Gastrocnemius medialis (tissue), 4 donors: ENCODE data around the gene ELANE. TPM values are rescaled to one million over a fixed set of nuclear protein-coding genes. Genes with fewer than 3 reads are reported as not detected.

ENCODE experiments used
- ATAC-seq, 2 donors: fragments of 150-250 bp; one replicate each; pipeline ENCODE4 v1.9.1; 2016
- DNase-seq, 2 donors: peaks; one replicate each; pipeline ENCODE4 v3.0.0-alpha.2; 2019
- H3K27ac ChIP-seq, 4 donors: fragments of 200-600 bp; sonication (generic); 1 replicate in 1 of 4; 2 replicates in 3 of 4; pipeline ENCODE4 v1.5.1; 2016 to 2018; ENCODE audit warnings: mild to moderate bottlenecking in 2 of 4, moderate library complexity in 1 of 4
- H3K27me3 ChIP-seq, 3 donors: fragments of 200-600 bp; sonication (generic) in 2 of 3; 1 replicate in 1 of 3; 2 replicates in 2 of 3; pipeline versions ENCODE4 v1.5.1 to v1.6.0; 2016 to 2019; ENCODE audit warnings: mild to moderate bottlenecking in 1 of 3, moderate library complexity in 1 of 3
- H3K36me3 ChIP-seq, 2 donors: fragments of 200-600 bp; sonication (generic) in 1 of 2; one replicate each; pipeline ENCODE4 v1.5.1; 2017 to 2018
- H3K4me1 ChIP-seq, 2 donors: fragments of 200-600 bp; sonication (generic) in 1 of 2; one replicate each; pipeline ENCODE4 v1.5.1; 2016 to 2017; ENCODE audit warnings: mild to moderate bottlenecking in 2 of 2
- H3K4me3 ChIP-seq, 4 donors: fragments of 200-600 bp; sonication (generic) in 3 of 4; 1 replicate in 1 of 4; 2 replicates in 3 of 4; pipeline ENCODE4 v1.5.1; 2016 to 2019; ENCODE audit warnings: mild to moderate bottlenecking in 2 of 4
- H3K9me3 ChIP-seq, 3 donors: fragments of 200-600 bp; sonication (generic) in 2 of 3; 1 replicate in 1 of 3; 2 replicates in 2 of 3; pipeline ENCODE4 v1.5.1; 2016 to 2019
- CTCF ChIP-seq, 5 experiments: fragments of 450-650 bp in 3 of 5; fragments of 200-600 bp in 2 of 5; sonication (generic) in 2 of 5; IDR thresholded peaks in 4 of 5; conservative IDR thresholded peaks in 1 of 5; 1 replicate in 4 of 5; 2 replicates in 1 of 5; pipeline ENCODE4 v1.5.1; 2016 to 2019; ENCODE audit warnings: antibody characterized with exemption in 5 of 5, mild to moderate bottlenecking in 3 of 5, moderate library complexity in 3 of 5
- POLR2A ChIP-seq, 2 donors: fragments of 450-650 bp; IDR thresholded peaks; one replicate each; pipeline ENCODE4 v1.6.1; 2017; ENCODE audit warnings: antibody characterized with exemption in 2 of 2, mild to moderate bottlenecking in 2 of 2, moderate library complexity in 2 of 2
- in situ Hi-C, 4 donors: fragments of 200-750 bp; cut with MboI; loops; one replicate each; pipeline versions ENCODE4 v1.15.0 to v1.8.0; 2017; ENCODE audit warnings: low sequenced_read_pairs in 4 of 4
- intact Hi-C: fragments of 100-400 bp; cut with DNase I; formaldehyde crosslinking; loops from one replicate; pipeline ENCODE4 v1.15.1; 2023; ENCODE audit warnings: low total_unique reads
- total RNA-seq, 4 donors: library from RNA; depleted of rRNA; stranded (reverse); fragments of >200 nt; gene quantifications; one replicate each; pipeline versions ENCODE4 v1.1.0 to v1.2.3, GENCODE V29; 2016

The ELANE gene
- total RNA-seq, 4 donors from 2014 or later: 0.46 to 0.84 TPM; not detected in 2

- intact Hi-C loops (no loop called here), in situ Hi-C loops (no loop called here)
- Histone ChIP-seq H3K4me1 (peaks cover 0 to under 1% of the 10 kb centered on the region in 2 donors), H3K27ac (no peak overlapping the region), H3K27me3 (no peaks in the 10 kb centered on the region), H3K36me3 (peaks cover 0 to 20% of the 10 kb centered on the region in 2 donors), H3K4me3 (no peak overlapping the region), H3K9me3 (no peaks in the 10 kb centered on the region)
- TF ChIP-seq POLR2A (IDR thresholded peaks at IDR 0.05) (no peak), CTCF (IDR thresholded peaks at IDR 0.05 in 4 of 5, conservative IDR thresholded peaks at IDR 0.05 in 1 of 5) (no peak)
- ATAC-seq (no peak), DNase-seq (no peak)
Observed at GRCh38 chr19:897442-898039, 45.4 kb downstream of the ELANE start.

DNA sequence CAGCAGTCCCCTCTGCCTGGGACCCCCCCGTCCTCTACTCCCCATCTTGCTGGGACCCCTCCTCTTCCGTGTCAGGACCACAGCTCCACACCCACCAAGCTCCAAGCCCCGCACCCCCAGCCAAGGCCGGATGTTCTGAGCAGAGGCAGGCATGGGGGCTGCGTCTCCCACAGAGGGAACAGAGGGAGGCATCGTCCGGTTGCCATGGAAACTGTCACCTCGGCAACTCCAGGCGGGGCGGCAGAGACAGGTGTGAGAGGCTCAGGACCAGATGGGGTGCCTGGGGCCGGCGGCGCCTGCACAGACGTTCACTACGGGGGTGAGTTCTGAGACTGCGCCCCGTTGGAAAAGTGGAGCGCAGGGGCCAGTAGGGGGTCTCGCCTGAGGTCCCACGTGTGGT lies 46.6 kb downstream of the ELANE start:
- ATAC-seq: no peak

GRCh38 chr19:899336-900042 lies 47.4 kb downstream of the ELANE start:
- in situ Hi-C loops: no loop called here
- no peak for TF ChIP-seq CTCF (IDR thresholded peaks at IDR 0.05 in 4 of 5, conservative IDR thresholded peaks at IDR 0.05 in 1 of 5)
- no peak for TF ChIP-seq POLR2A (IDR thresholded peaks at IDR 0.05)
- DNase-seq (no peak), ATAC-seq (no peak)
- H3K9me3 ChIP-seq: no peaks in the 10 kb centered on the region
- no peaks in the 10 kb centered on the region for H3K27me3 ChIP-seq
- no peak overlapping the region for H3K4me3 ChIP-seq
- H3K4me1 ChIP-seq: no peaks in the 10 kb centered on the region
- no peak overlapping the region for H3K27ac ChIP-seq
- H3K36me3 ChIP-seq: peaks cover 0 to 20% of the 10 kb centered on the region in 2 donors
- intact Hi-C loops: no loop called here

More for the DNA sequence above, 46.6 kb downstream of the ELANE start:
- intact Hi-C loops (no loop called here), in situ Hi-C loops (no loop called here)
- DNase-seq: no peak
- Histone ChIP-seq H3K9me3 (no peaks in the 10 kb centered on the region), H3K27ac (no peak overlapping the region), H3K4me3 (no peak overlapping the region), H3K4me1 (no peaks in the 10 kb centered on the region), H3K36me3 (peaks cover 0 to 20% of the 10 kb centered on the region in 2 donors), H3K27me3 (no peaks in the 10 kb centered on the region)
- TF ChIP-seq POLR2A (IDR thresholded peaks at IDR 0.05) (no peak), CTCF (IDR thresholded peaks at IDR 0.05 in 4 of 5, conservative IDR thresholded peaks at IDR 0.05 in 1 of 5) (no peak)

GRCh38 chr19:900043-900301 lies 47.9 kb downstream of the ELANE start:
- no peak overlapping the region for H3K27ac ChIP-seq
- peaks cover 0 to 20% of the 10 kb centered on the region in 2 donors for H3K36me3 ChIP-seq
- H3K4me3 ChIP-seq: no peak overlapping the region
- DNase-seq: no peak
- TF ChIP-seq POLR2A (IDR thresholded peaks at IDR 0.05): no peak
- TF ChIP-seq CTCF (IDR thresholded peaks at IDR 0.05 in 4 of 5, conservative IDR thresholded peaks at IDR 0.05 in 1 of 5): no peak
- no peak for ATAC-seq
- H3K4me1 ChIP-seq: no peaks in the 10 kb centered on the region
- H3K27me3 ChIP-seq: no peaks in the 10 kb centered on the region
- no peaks in the 10 kb centered on the region for H3K9me3 ChIP-seq
- in situ Hi-C loops (no loop called here), intact Hi-C loops (no loop called here)
